ENCODE data around the gene C2CD3. TPM values are rescaled to one million over a fixed set of nuclear protein-coding genes. Genes with fewer than 3 reads are reported as not detected.

C2CD3 gene
- total and polyA plus RNA-seq, 2 donors (not counting 1 experiment from before 2014, with no cell fraction given): 5.8 to 8.3 TPM

GRCh38 chr11:74153224-74153623 is 17.6 kb downstream of the C2CD3 start:
- Histone ChIP-seq H4K20me1 (ENCODE audit: control insufficient read depth, extremely low read depth, insufficient read depth, low read length) (no peaks in the 10 kb centered on the region), H3K4me2 (ENCODE audit: extremely low read depth, insufficient read depth, low read length) (no peak overlapping the region), H3K4me3 (replicated peaks in 1 of 4; ENCODE audit: control extremely low read depth in 1 of 4, insufficient read depth in 1 of 4, low read depth in 3 of 4, low read length in 4 of 4) (no peak overlapping the region), H3K9ac (ENCODE audit: insufficient read depth, low read length) (no peak overlapping the region), H3K9me3 (ENCODE audit: control insufficient read depth, insufficient read depth, low read depth, low read length) (no peaks in the 10 kb centered on the region), H3K36me3 (ENCODE audit: control insufficient read depth, insufficient read depth, low read length) (no peaks in the 10 kb centered on the region), H3K79me2 (ENCODE audit: control insufficient read depth, insufficient read depth, low read length) (no peaks in the 10 kb centered on the region), H3K27me3 (ENCODE audit: control insufficient read depth, insufficient read depth, low read length) (no peaks in the 10 kb centered on the region), H3K27ac (ENCODE audit: insufficient read depth, low read length) (no peak overlapping the region), H3K4me1 (ENCODE audit: control insufficient read depth, extremely low read depth, insufficient read depth, low read length) (peaks cover 2% of the 10 kb centered on the region), H2AFZ (ENCODE audit: low read length) (no peak overlapping the region)
- no peak for TF ChIP-seq EZH2 (IDR thresholded peaks at IDR 0.05; ENCODE audit: low read length, missing control alignments)
- no peak for TF ChIP-seq CTCF (conservative IDR thresholded peaks at IDR 0.05 in 1 of 2, IDR thresholded peaks at IDR 0.05 in 1 of 2; ENCODE audit: low read depth in 1 of 2, low read length in 2 of 2)
- DNase-seq (ENCODE audit: low read depth in 2 of 2): no peak

- Histone ChIP-seq H3K4me1 (ENCODE audit: control insufficient read depth, extremely low read depth, insufficient read depth, low read length) (peaks cover 2% of the 10 kb centered on the region), H3K27me3 (ENCODE audit: control insufficient read depth, insufficient read depth, low read length) (no peaks in the 10 kb centered on the region), H3K9ac (ENCODE audit: insufficient read depth, low read length) (no peak overlapping the region), H3K4me3 (replicated peaks in 1 of 4; ENCODE audit: control extremely low read depth in 1 of 4, insufficient read depth in 1 of 4, low read depth in 3 of 4, low read length in 4 of 4) (no peak overlapping the region), H3K4me2 (ENCODE audit: extremely low read depth, insufficient read depth, low read length) (no peak overlapping the region), H3K27ac (ENCODE audit: insufficient read depth, low read length) (no peak overlapping the region), H4K20me1 (ENCODE audit: control insufficient read depth, extremely low read depth, insufficient read depth, low read length) (no peaks in the 10 kb centered on the region), H2AFZ (ENCODE audit: low read length) (no peak overlapping the region), H3K79me2 (ENCODE audit: control insufficient read depth, insufficient read depth, low read length) (no peaks in the 10 kb centered on the region), H3K9me3 (ENCODE audit: control insufficient read depth, insufficient read depth, low read depth, low read length) (no peaks in the 10 kb centered on the region), H3K36me3 (ENCODE audit: control insufficient read depth, insufficient read depth, low read length) (no peaks in the 10 kb centered on the region)
- TF ChIP-seq EZH2 (IDR thresholded peaks at IDR 0.05; ENCODE audit: low read length, missing control alignments) (no peak), CTCF (conservative IDR thresholded peaks at IDR 0.05 in 1 of 2, IDR thresholded peaks at IDR 0.05 in 1 of 2; ENCODE audit: low read depth in 1 of 2, low read length in 2 of 2) (no peak)
- DNase-seq (ENCODE audit: low read depth in 2 of 2): peak; percentile 22 to 67
Observed at GRCh38 chr11:74147199-74147929, 23.4 kb downstream of the C2CD3 start.

GRCh38 chr11:74144592-74144991 is 26.2 kb downstream of the C2CD3 start:
- Histone ChIP-seq H2AFZ (ENCODE audit: low read length) (no peak overlapping the region), H3K4me2 (ENCODE audit: extremely low read depth, insufficient read depth, low read length) (no peak overlapping the region), H3K36me3 (ENCODE audit: control insufficient read depth, insufficient read depth, low read length) (no peaks in the 10 kb centered on the region), H3K9me3 (ENCODE audit: control insufficient read depth, insufficient read depth, low read depth, low read length) (no peaks in the 10 kb centered on the region), H3K9ac (ENCODE audit: insufficient read depth, low read length) (no peak overlapping the region), H3K4me1 (ENCODE audit: control insufficient read depth, extremely low read depth, insufficient read depth, low read length) (peaks cover 3% of the 10 kb centered on the region), H3K4me3 (replicated peaks in 1 of 4; ENCODE audit: control extremely low read depth in 1 of 4, insufficient read depth in 1 of 4, low read depth in 3 of 4, low read length in 4 of 4) (no peak overlapping the region), H3K27me3 (ENCODE audit: control insufficient read depth, insufficient read depth, low read length) (no peaks in the 10 kb centered on the region), H4K20me1 (ENCODE audit: control insufficient read depth, extremely low read depth, insufficient read depth, low read length) (no peaks in the 10 kb centered on the region), H3K27ac (ENCODE audit: insufficient read depth, low read length) (no peak overlapping the region), H3K79me2 (ENCODE audit: control insufficient read depth, insufficient read depth, low read length) (no peaks in the 10 kb centered on the region)
- no peak for DNase-seq (ENCODE audit: low read depth in 2 of 2)
- no peak for TF ChIP-seq EZH2 (IDR thresholded peaks at IDR 0.05; ENCODE audit: low read length, missing control alignments)
- TF ChIP-seq CTCF (conservative IDR thresholded peaks at IDR 0.05 in 1 of 2, IDR thresholded peaks at IDR 0.05 in 1 of 2; ENCODE audit: low read depth in 1 of 2, low read length in 2 of 2): no peak
